Measurements from ENCODE around the gene GNB1L. TPM values are rescaled to one million over a fixed set of nuclear protein-coding genes. Genes with fewer than 3 reads are reported as not detected.
A peak's percentile ranks its signal among the peaks of the same experiment; 100 is the strongest.

Gene GNB1L
- total RNA-seq, 4 donors from 2014 or later = 4.3 to 7.6 (median 6.1) TPM

- TF ChIP-seq CTCF (IDR thresholded peaks at IDR 0.05) = no peak
Observed at GRCh38 chr22:19805821-19806212, 48.9 kb downstream of the GNB1L start.

GRCh38 chr22:19803736-19804267 is 50.9 kb downstream of the GNB1L start:
- DNase-seq (ENCODE audit: low spot score) (no peak), ATAC-seq (ENCODE audit: low FRiP score) (no peak)
- no peak for TF ChIP-seq CTCF (IDR thresholded peaks at IDR 0.05)

More at GRCh38 chr22:19805821-19806212, 48.9 kb downstream of the GNB1L start:
- ATAC-seq (ENCODE audit: low FRiP score) = no peak
- DNase-seq (ENCODE audit: low spot score) = no peak

- DNase-seq (ENCODE audit: low spot score) (no peak), ATAC-seq (ENCODE audit: low FRiP score) (no peak)
- TF ChIP-seq CTCF (IDR thresholded peaks at IDR 0.05) = no peak
Observed at GRCh38 chr22:19802894-19803735, 51.6 kb downstream of the GNB1L start.

- ATAC-seq (ENCODE audit: low FRiP score) = no peak
- no peak for TF ChIP-seq CTCF (IDR thresholded peaks at IDR 0.05)
- no peak for DNase-seq (ENCODE audit: low spot score)
Observed at GRCh38 chr22:19802001-19802893, 52.4 kb downstream of the GNB1L start.

GRCh38 chr22:19801340-19802000 is 53.2 kb downstream of the GNB1L start:
- ATAC-seq (ENCODE audit: low FRiP score) (peak; percentile 33), DNase-seq (ENCODE audit: low spot score) (no peak)
- TF ChIP-seq CTCF (IDR thresholded peaks at IDR 0.05) = no peak

GRCh38 chr22:19800761-19801244 is 53.9 kb downstream of the GNB1L start:
- ATAC-seq (ENCODE audit: low FRiP score) = no peak
- TF ChIP-seq CTCF (IDR thresholded peaks at IDR 0.05) = no peak
- no peak for DNase-seq (ENCODE audit: low spot score)
